Endothelial cell (in vitro differentiated cells): Measurements from ENCODE around the gene ANXA4. TPM values are rescaled to one million over a fixed set of nuclear protein-coding genes. Genes with fewer than 3 reads are reported as not detected.

Experiments
- DNase-seq: peaks from one replicate; pipeline ENCODE4 v3.0.0; 2021; ENCODE audit warnings: low spot score
- H3K27ac Mint-ChIP-seq: one replicate; pipeline ENCODE4 v1.8.0; 2021; ENCODE audit warnings: mixed read lengths, inconsistent platforms; ENCODE audit not compliant: unreplicated experiment
- H3K27me3 Mint-ChIP-seq: one replicate; pipeline ENCODE4 v1.8.0; 2021; ENCODE audit warnings: mild to moderate bottlenecking, moderate library complexity, mixed read lengths, inconsistent platforms; ENCODE audit not compliant: unreplicated experiment
- H3K36me3 Mint-ChIP-seq: one replicate; pipeline ENCODE4 v1.8.0; 2021; ENCODE audit warnings: mild to moderate bottlenecking, low read depth, mixed read lengths, inconsistent platforms; ENCODE audit not compliant: unreplicated experiment
- H3K4me1 Mint-ChIP-seq: one replicate; pipeline ENCODE4 v1.8.0; 2021; ENCODE audit warnings: mild to moderate bottlenecking, mixed read lengths, inconsistent platforms; ENCODE audit not compliant: unreplicated experiment
- H3K4me3 Mint-ChIP-seq: one replicate; pipeline ENCODE4 v1.8.0; 2021; ENCODE audit warnings: mild to moderate bottlenecking, mixed read lengths, inconsistent platforms; ENCODE audit not compliant: unreplicated experiment
- H3K9me3 Mint-ChIP-seq: one replicate; pipeline ENCODE4 v1.8.0; 2021; ENCODE audit warnings: mixed read lengths, inconsistent platforms; ENCODE audit not compliant: unreplicated experiment
- CTCF ChIP-seq: fragments of 200-600 bp; sonication (generic); IDR thresholded peaks from one replicate; pipeline ENCODE4 v1.5.0; 2021; ENCODE audit warnings: antibody characterized with exemption; ENCODE audit not compliant: unreplicated experiment
- total RNA-seq: library from RNA; stranded (reverse); fragmentation: NEBNext Ultra II Directional; extraction: Animal tissue kit (Norgen Biotek cat#: 25700); gene quantifications from one replicate; pipeline ENCODE4 v1.2.1, GENCODE V29; 2021; ENCODE audit not compliant: unreplicated experiment

Gene ANXA4
- total RNA-seq, 1 donor from 2014 or later, result 29.4 TPM

GRCh38 chr2:69836316-69836715, 94.4 kb downstream of the ANXA4 start:
- TF ChIP-seq CTCF, result no peak
- no peaks in the 10 kb centered on the region for H3K36me3 Mint-ChIP-seq
- peaks cover 7% of the 10 kb centered on the region for H3K4me1 Mint-ChIP-seq
- no peak overlapping the region for H3K4me3 Mint-ChIP-seq
- H3K27ac Mint-ChIP-seq, result no peak overlapping the region
- H3K27me3 Mint-ChIP-seq, result peaks cover 1% of the 10 kb centered on the region
- H3K9me3 Mint-ChIP-seq, result no peaks in the 10 kb centered on the region
- no peak for DNase-seq

GRCh38 chr2:69837533-69837932, 95.6 kb downstream of the ANXA4 start:
- no peak overlapping the region for H3K4me3 Mint-ChIP-seq
- no peak for DNase-seq
- no peak overlapping the region for H3K27ac Mint-ChIP-seq
- H3K36me3 Mint-ChIP-seq, result no peaks in the 10 kb centered on the region
- peaks cover 1% of the 10 kb centered on the region for H3K27me3 Mint-ChIP-seq
- peaks cover 4% of the 10 kb centered on the region for H3K4me1 Mint-ChIP-seq
- TF ChIP-seq CTCF, result no peak
- no peaks in the 10 kb centered on the region for H3K9me3 Mint-ChIP-seq

GRCh38 chr2:69843993-69844392, 102.1 kb downstream of the ANXA4 start:
- H3K36me3 Mint-ChIP-seq, result peaks cover 4% of the 10 kb centered on the region
- H3K9me3 Mint-ChIP-seq, result no peaks in the 10 kb centered on the region
- H3K27me3 Mint-ChIP-seq, result no peaks in the 10 kb centered on the region
- H3K4me3 Mint-ChIP-seq, result no peak overlapping the region
- TF ChIP-seq CTCF, result no peak
- H3K27ac Mint-ChIP-seq, result no peak overlapping the region
- no peak for DNase-seq
- no peaks in the 10 kb centered on the region for H3K4me1 Mint-ChIP-seq

GRCh38 chr2:69844560-69844959, 102.6 kb downstream of the ANXA4 start:
- Mint-ChIP-seq H3K36me3 (peaks cover 4% of the 10 kb centered on the region), H3K4me3 (no peak overlapping the region), H3K27me3 (no peaks in the 10 kb centered on the region), H3K9me3 (no peaks in the 10 kb centered on the region), H3K27ac (no peak overlapping the region), H3K4me1 (no peaks in the 10 kb centered on the region)
- DNase-seq, result no peak
- TF ChIP-seq CTCF, result no peak

- H3K27ac Mint-ChIP-seq, result no peak overlapping the region
- H3K27me3 Mint-ChIP-seq, result no peaks in the 10 kb centered on the region
- no peak overlapping the region for H3K4me3 Mint-ChIP-seq
- peaks cover 4% of the 10 kb centered on the region for H3K36me3 Mint-ChIP-seq
- no peak for TF ChIP-seq CTCF
- no peaks in the 10 kb centered on the region for H3K4me1 Mint-ChIP-seq
- no peaks in the 10 kb centered on the region for H3K9me3 Mint-ChIP-seq
- DNase-seq, result no peak
Measured at GRCh38 chr2:69846182-69847067, 104.5 kb downstream of the ANXA4 start.
